IMR-90 (cell line): ENCODE results near the gene DESI1. TPM values are rescaled to one million over a fixed set of nuclear protein-coding genes. Genes with fewer than 3 reads are reported as not detected.

Experiments used
- ATAC-seq: fragments of 200-7000 bp; cut with Tn5 transposase; 2 replicates; pipeline ENCODE4 v1.9.1; 2020; ENCODE audit warnings: low read depth, mild to moderate bottlenecking, moderate library complexity
- BruUV-seq: library from RNA; stranded (reverse); fragments of 400-500 nt; replicated peaks from 2 replicates; lab custom pipeline; 2021; lab: Mats Ljungman, UMichigan
- CTCF ChIA-PET: fragments of 300-600 bp; formaldehyde crosslinking; extraction: SDS; loops from one replicate; lab custom pipeline; 2021; ENCODE audit warnings: antibody characterized with exemption; lab: Yijun Ruan, JAX
- POLR2A ChIA-PET: fragments of 300-600 bp; sonication (Branson Sonifier 250); formaldehyde crosslinking; loops from one replicate; lab custom pipeline; 2022; ENCODE audit warnings: antibody characterized with exemption; ENCODE audit not compliant: unreplicated experiment; lab: Charles Lee
- DNase-seq: peaks from one replicate; pipeline ENCODE4 v3.0.0; 2013
- H2AFZ ChIP-seq: replicated peaks from 2 replicates; pipeline ENCODE3; 2013; ENCODE audit warnings: low read length, mild to moderate bottlenecking; ENCODE audit not compliant: poor library complexity
- H2AK5ac ChIP-seq: 2 replicates; pipeline ENCODE4 v1.6.1; 2013; ENCODE audit warnings: low read depth, low read length, inconsistent platforms
- H2AK9ac ChIP-seq: replicated peaks from 2 replicates; pipeline ENCODE3; 2013; ENCODE audit warnings: mild to moderate bottlenecking, low read depth, low read length, moderate library complexity; ENCODE audit not compliant: poor library complexity
- H2BK120ac ChIP-seq: 2 replicates; pipeline ENCODE4 v1.6.1; 2013; ENCODE audit warnings: low read depth, low read length, inconsistent platforms
- H2BK15ac ChIP-seq: 3 replicates; pipeline ENCODE4 v1.6.1; 2013; ENCODE audit warnings: low read depth, low read length, inconsistent platforms
- H2BK20ac ChIP-seq: 2 replicates; pipeline ENCODE4 v1.6.1; 2013; ENCODE audit warnings: low read depth, mild to moderate bottlenecking, inconsistent platforms, low read length, moderate library complexity
- H2BK5ac ChIP-seq: 2 replicates; pipeline ENCODE4 v1.6.1; 2013; ENCODE audit warnings: mild to moderate bottlenecking, low read depth, low read length, inconsistent platforms; ENCODE audit not compliant: poor library complexity, severe bottlenecking
- H3K14ac ChIP-seq: replicated peaks from 2 replicates; pipeline ENCODE4 v1.6.1; 2013; ENCODE audit warnings: low read depth, low read length, inconsistent platforms
- H3K18ac ChIP-seq: 2 replicates; pipeline ENCODE4 v1.6.1; 2013; ENCODE audit warnings: low read depth, low read length, control low read depth
- H3K23ac ChIP-seq: 2 replicates; pipeline ENCODE4 v1.6.1; 2013; ENCODE audit warnings: low read depth, low read length, inconsistent platforms
- H3K27ac ChIP-seq: 2 replicates; pipeline ENCODE4 v1.5.1; 2013; ENCODE audit warnings: mild to moderate bottlenecking, control low read depth, low read length; ENCODE audit not compliant: insufficient read depth
- H3K27me3 ChIP-seq: 2 replicates; pipeline ENCODE4 v1.6.1; 2013; ENCODE audit warnings: low read length; ENCODE audit not compliant: control insufficient read depth, insufficient read depth
- H3K36me3 ChIP-seq: 2 replicates; pipeline ENCODE4 v1.6.1; 2013; ENCODE audit warnings: low read length, mixed read lengths; ENCODE audit not compliant: control insufficient read depth, insufficient read depth
- H3K4ac ChIP-seq: 2 replicates; pipeline ENCODE4 v1.6.1; 2013; ENCODE audit warnings: low read depth, low read length, inconsistent platforms
- H3K4me1 ChIP-seq: 2 replicates; pipeline ENCODE4 v1.6.1; 2013; ENCODE audit warnings: low read length, mixed read lengths; ENCODE audit not compliant: control insufficient read depth, insufficient read depth
- H3K4me2 ChIP-seq: 2 replicates; pipeline ENCODE4 v1.6.1; 2013; ENCODE audit warnings: low read depth, mild to moderate bottlenecking, control low read depth, low read length, moderate library complexity
- H3K4me3 ChIP-seq: 2 replicates; pipeline ENCODE4 v1.5.1; 2013; ENCODE audit warnings: low read depth, mild to moderate bottlenecking, control low read depth, low read length, moderate library complexity; ENCODE audit not compliant: insufficient read depth
- H3K56ac ChIP-seq: 2 replicates; pipeline ENCODE4 v1.6.1; 2013; ENCODE audit warnings: low read length, inconsistent platforms; ENCODE audit not compliant: insufficient read depth; ENCODE audit errors: extremely low read depth
- H3K79me1 ChIP-seq, 2 experiments: 2 replicates each; pipeline ENCODE4 v1.6.1; 2013; ENCODE audit warnings: low read length in 2 of 2, inconsistent platforms in 1 of 2, low read depth in 1 of 2
- H3K9ac ChIP-seq: 2 replicates; pipeline ENCODE4 v1.6.1; 2013; ENCODE audit warnings: low read depth, low read length, control low read depth
- H3K9me1 ChIP-seq: 2 replicates; pipeline ENCODE4 v1.6.1; 2013; ENCODE audit warnings: low read length, inconsistent platforms; ENCODE audit not compliant: insufficient read depth
- H3K9me3 ChIP-seq: 2 replicates; pipeline ENCODE4 v1.6.1; 2013; ENCODE audit warnings: low read length; ENCODE audit not compliant: control insufficient read depth, insufficient read depth
- H4K20me1 ChIP-seq: 2 replicates; pipeline ENCODE4 v1.6.1; 2013; ENCODE audit warnings: low read length, inconsistent platforms; ENCODE audit not compliant: insufficient read depth
- H4K5ac ChIP-seq: 2 replicates; pipeline ENCODE4 v1.6.1; 2013; ENCODE audit warnings: mild to moderate bottlenecking, low read depth, low read length, control low read depth
- H4K8ac ChIP-seq, 2 experiments: 2 replicates each; pipeline ENCODE4 v1.6.1; 2013; ENCODE audit warnings: low read depth in 2 of 2, low read length in 2 of 2, control low read depth in 1 of 2, inconsistent platforms in 1 of 2
- H4K91ac ChIP-seq: 2 replicates; pipeline ENCODE4 v1.6.1; 2013; ENCODE audit warnings: low read depth, low read length, inconsistent platforms; ENCODE audit not compliant: insufficient read depth
- CHD1 ChIP-seq: IDR thresholded peaks from 2 replicates; pipeline ENCODE4 v1.6.1; 2012; ENCODE audit warnings: low read depth, low read length, improper control_type of control experiment
- MAZ ChIP-seq: IDR thresholded peaks from 2 replicates; pipeline ENCODE4 v1.6.1; 2012; ENCODE audit warnings: low read depth, mild to moderate bottlenecking, low read length, improper control_type of control experiment, moderate library complexity, borderline replicate concordance
- MXI1 ChIP-seq: IDR thresholded peaks from 2 replicates; pipeline ENCODE4 v1.6.1; 2012; ENCODE audit warnings: low read depth, mild to moderate bottlenecking, low read length, moderate library complexity, borderline replicate concordance
- NFE2L2 ChIP-seq: fragments of 150-350 bp; IDR thresholded peaks from 2 replicates; pipeline ENCODE4 v1.6.1; 2016; ENCODE audit warnings: low read depth, mild to moderate bottlenecking, low read length
- POLR2A ChIP-seq: IDR thresholded peaks from 2 replicates; pipeline ENCODE4 v1.6.1; 2012; ENCODE audit warnings: mild to moderate bottlenecking, low read depth, low read length
- RAD21 ChIP-seq: IDR thresholded peaks from 2 replicates; pipeline ENCODE4 v1.6.1; 2012; ENCODE audit warnings: low read length, improper control_type of control experiment
- RFX5 ChIP-seq: IDR thresholded peaks from 2 replicates; pipeline ENCODE4 v1.8.0; 2012; ENCODE audit warnings: low read depth, mild to moderate bottlenecking, low read length, moderate library complexity
- SMC3 ChIP-seq: fragments of 150-350 bp; IDR thresholded peaks from 2 replicates; pipeline ENCODE4 v1.6.1; 2016; ENCODE audit warnings: low read depth, mild to moderate bottlenecking, antibody characterized with exemption, low read length, moderate library complexity
- WGBS, 2 experiments: methylation state at CpG; one replicate each; pipeline versions ENCODE4 v1.1.5 to v1.1.7; 2013; ENCODE audit warnings: missing lambda C conversion rate in 2 of 2; ENCODE audit not compliant: insufficient read length in 1 of 2; ENCODE audit errors: extremely low coverage in 2 of 2; 5-methylcytosine and 5-hydroxymethylcytosine counted together
- dilution Hi-C: fragments of 300-500 bp; cut with HindIII; formaldehyde crosslinking; loops from one replicate; pipeline ENCODE4 v1.14.3; 2018; ENCODE audit warnings: low sequenced_read_pairs; ENCODE audit not compliant: unreplicated experiment
- in situ Hi-C: fragments of 300-500 bp; cut with MboI; formaldehyde crosslinking; loops from 3 replicates; pipeline ENCODE4 v1.14.3; 2019; ENCODE audit warnings: low sequenced_read_pairs, inconsistent platforms, mixed read lengths
- intact Hi-C: fragments of 100-400 bp; cut with micrococcal nuclease; formaldehyde crosslinking; loops from 2 replicates; pipeline ENCODE4 v1.10.0; 2022
- polyA plus RNA-seq, 3 experiments: library from polyadenylated mRNA; depleted of rRNA; stranded (reverse); fragments of >200 nt; gene quantifications; 2 replicates each; pipeline ENCODE4 v1.2.3, GENCODE V29; 2012; ENCODE audit warnings: low replicate concordance in 1 of 3
- total RNA-seq: library from RNA; depleted of rRNA; stranded (reverse); fragments of >200 nt; gene quantifications from 2 replicates; pipeline ENCODE4 v1.2.3, GENCODE V29; 2012
- TF ChIP-seq, protein P1 (sequence below): fragments of 150-350 bp; IDR thresholded peaks from 2 replicates; pipeline ENCODE4 v1.6.1; 2016; ENCODE audit warnings: low read depth, mild to moderate bottlenecking, low read length, moderate library complexity, borderline replicate concordance

Gene DESI1
- total and polyA plus RNA-seq, 2 of the 4 experiments (the other 2 are of a cell fraction): 14.5 to 24.9 TPM

DNA sequence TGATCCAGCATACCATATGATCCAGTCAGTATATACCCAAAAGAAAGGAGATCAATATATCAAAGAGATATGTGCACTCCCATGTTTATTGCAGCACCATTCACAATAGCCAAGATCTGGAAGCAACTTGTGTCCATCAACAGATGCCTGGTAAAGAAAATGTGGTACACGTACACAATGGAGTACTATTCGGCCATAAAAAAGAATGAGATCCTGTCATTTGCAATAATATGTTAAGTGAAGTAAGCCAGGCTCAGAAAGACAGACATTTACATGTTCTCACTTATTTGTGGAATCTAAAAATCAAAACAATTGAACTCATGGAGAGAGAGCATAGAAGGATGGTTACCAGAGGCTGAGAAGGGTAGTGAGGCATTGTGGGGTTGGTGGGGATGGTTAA, 40.9 kb upstream of the DESI1 start:
- H4K5ac ChIP-seq: no peak overlapping the region
- no peak overlapping the region for H4K91ac ChIP-seq
- no peaks in the 10 kb centered on the region for H3K27me3 ChIP-seq
- H2AFZ ChIP-seq: no peak overlapping the region
- TF ChIP-seq POLR2A (no peak), MAZ (no peak), MXI1 (no peak), SMC3 (no peak), RAD21 (no peak), NFE2L2 (no peak), CHD1 (no peak), RFX5 (no peak)
- TF ChIP-seq, protein P1, sequence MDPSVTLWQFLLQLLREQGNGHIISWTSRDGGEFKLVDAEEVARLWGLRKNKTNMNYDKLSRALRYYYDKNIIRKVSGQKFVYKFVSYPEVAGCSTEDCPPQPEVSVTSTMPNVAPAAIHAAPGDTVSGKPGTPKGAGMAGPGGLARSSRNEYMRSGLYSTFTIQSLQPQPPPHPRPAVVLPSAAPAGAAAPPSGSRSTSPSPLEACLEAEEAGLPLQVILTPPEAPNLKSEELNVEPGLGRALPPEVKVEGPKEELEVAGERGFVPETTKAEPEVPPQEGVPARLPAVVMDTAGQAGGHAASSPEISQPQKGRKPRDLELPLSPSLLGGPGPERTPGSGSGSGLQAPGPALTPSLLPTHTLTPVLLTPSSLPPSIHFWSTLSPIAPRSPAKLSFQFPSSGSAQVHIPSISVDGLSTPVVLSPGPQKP: no peak
- BruUV-seq: no TSS peak
- no peak overlapping the region for H3K9ac ChIP-seq
- 0 out of 2 replicates have a peak, but pooled peaks cover 7% of the 10 kb centered on the region for H3K9me1 ChIP-seq
- in situ Hi-C loops: no loop called here
- no peak overlapping the region for H3K27ac ChIP-seq
- H3K4ac ChIP-seq: no peak overlapping the region
- H4K8ac ChIP-seq: no peak overlapping the region
- WGBS, 2 experiments: no CpG with 5 or more reads among the region's 2 CpGs
- CTCF ChIA-PET: no interaction called here
- no peak overlapping the region for H2AK5ac ChIP-seq
- no peak overlapping the region for H2BK120ac ChIP-seq
- ATAC-seq (no peak), DNase-seq (no peak)
- no peak overlapping the region for H2BK20ac ChIP-seq
- H3K56ac ChIP-seq: no peak overlapping the region
- H3K18ac ChIP-seq: no peak overlapping the region
- H2AK9ac ChIP-seq: no peak overlapping the region
- no peak overlapping the region for H3K4me3 ChIP-seq
- peaks cover 45% of the 10 kb centered on the region for H3K36me3 ChIP-seq
- H2BK15ac ChIP-seq: no peak overlapping the region
- H3K23ac ChIP-seq: no peak overlapping the region
- peaks cover 10% of the 10 kb centered on the region for H4K20me1 ChIP-seq
- intact Hi-C loops: no loop called here
- 0 out of 2 replicates have a peak, but pooled peaks cover 1% of the 10 kb centered on the region for H3K4me1 ChIP-seq
- no peaks in the 10 kb centered on the region for H3K9me3 ChIP-seq
- H2BK5ac ChIP-seq: no peak overlapping the region
- H3K79me1 ChIP-seq: peaks cover 5 to 32% of the 10 kb centered on the region in 2 experiments; a peak in 3 of 4 replicates
- dilution Hi-C loops: no loop called here
- POLR2A ChIA-PET: no interaction called here
- no peak overlapping the region for H3K14ac ChIP-seq
- H3K4me2 ChIP-seq: no peak overlapping the region
